Uterus (tissue), 4 donors: ENCODE measurements around the gene KIF3B. TPM values are rescaled to one million over a fixed set of nuclear protein-coding genes. Genes with fewer than 3 reads are reported as not detected.

Experiments used
- DNase-seq, 2 donors: peaks; one replicate each; pipeline ENCODE4 v3.0.0-alpha.2; 2019 to 2020
- H3K27ac ChIP-seq, 2 donors: fragments of 200-600 bp; sonication (generic); 1 replicate in 1 of 2; 2 replicates in 1 of 2; pipeline ENCODE4 v1.5.1; 2016 to 2018
- H3K27me3 ChIP-seq, 2 donors: fragments of 200-600 bp; sonication (generic); one replicate each; pipeline ENCODE4 v1.5.1; 2018 to 2019; ENCODE audit warnings: control low read depth in 1 of 2
- H3K36me3 ChIP-seq, 2 donors: fragments of 200-600 bp; sonication (generic); one replicate each; pipeline ENCODE4 v1.5.1; 2019; ENCODE audit warnings: control low read depth in 1 of 2
- H3K4me1 ChIP-seq, 2 donors: fragments of 200-600 bp; sonication (generic); one replicate each; pipeline ENCODE4 v1.5.1; 2018 to 2019; ENCODE audit warnings: control low read depth in 1 of 2
- H3K4me3 ChIP-seq, 2 donors: fragments of 200-600 bp; sonication (generic); 1 replicate in 1 of 2; 2 replicates in 1 of 2; pipeline ENCODE4 v1.5.1; 2018 to 2019; ENCODE audit warnings: mild to moderate bottlenecking in 1 of 2
- H3K9me3 ChIP-seq, 2 donors: fragments of 200-600 bp; sonication (generic); one replicate each; pipeline ENCODE4 v1.5.1; 2019; ENCODE audit warnings: control low read depth in 1 of 2
- CTCF ChIP-seq, 4 experiments: fragments of 200-600 bp in 2 of 4; fragments of 450-650 bp in 2 of 4; sonication (generic) in 2 of 4; IDR thresholded peaks; one replicate each; pipeline ENCODE4 v1.5.1; 2016 to 2019; ENCODE audit warnings: antibody characterized with exemption in 4 of 4, mild to moderate bottlenecking in 2 of 4, moderate library complexity in 1 of 4
- POLR2A ChIP-seq, 2 donors: fragments of 450-650 bp; IDR thresholded peaks; one replicate each; pipeline ENCODE4 v1.6.1; 2016; ENCODE audit warnings: antibody characterized with exemption in 2 of 2, mild to moderate bottlenecking in 1 of 2, moderate library complexity in 1 of 2
- intact Hi-C: fragments of 100-400 bp; cut with DNase I; formaldehyde crosslinking; loops from one replicate; pipeline ENCODE4 v1.15.1; 2023; ENCODE audit warnings: low total_unique reads
- total RNA-seq, 4 donors: library from RNA; depleted of rRNA in 3 of 4; stranded (reverse); fragments of >200 nt in 3 of 4; gene quantifications; one replicate each; pipeline versions ENCODE4 v1.1.0 to v1.2.4, GENCODE V29; 2014 to 2023
- donor health status: DM: yes; HTN: yes; CAD: no.

Gene KIF3B
- total RNA-seq, 4 donors from 2014 or later: 3.2 to 34.2 (median 16.7) TPM

GRCh38 chr20:32304131-32304746 is 26.8 kb downstream of the KIF3B start:
- Histone ChIP-seq H3K36me3 (no peaks in the 10 kb centered on the region), H3K4me3 (no peak overlapping the region), H3K27me3 (no peaks in the 10 kb centered on the region), H3K4me1 (no peaks in the 10 kb centered on the region), H3K9me3 (no peaks in the 10 kb centered on the region), H3K27ac (no peak overlapping the region)
- no peak for DNase-seq
- TF ChIP-seq CTCF (IDR thresholded peaks at IDR 0.05): no peak
- no peak for TF ChIP-seq POLR2A (IDR thresholded peaks at IDR 0.05)
- intact Hi-C loops: no loop called here

GRCh38 chr20:32312718-32313424 is 35.4 kb downstream of the KIF3B start:
- Histone ChIP-seq H3K27me3 (no peaks in the 10 kb centered on the region), H3K36me3 (no peaks in the 10 kb centered on the region), H3K27ac (no peak overlapping the region), H3K4me3 (no peak overlapping the region), H3K4me1 (no peaks in the 10 kb centered on the region), H3K9me3 (no peaks in the 10 kb centered on the region)
- TF ChIP-seq POLR2A (IDR thresholded peaks at IDR 0.05) (no peak), CTCF (IDR thresholded peaks at IDR 0.05) (no peak)
- intact Hi-C loops: no loop called here
- DNase-seq: no peak

- Histone ChIP-seq H3K36me3 (no peaks in the 10 kb centered on the region), H3K27ac (no peak overlapping the region), H3K4me3 (no peak overlapping the region), H3K9me3 (no peaks in the 10 kb centered on the region), H3K27me3 (no peaks in the 10 kb centered on the region), H3K4me1 (no peaks in the 10 kb centered on the region)
- intact Hi-C loops: no loop called here
- no peak for TF ChIP-seq POLR2A (IDR thresholded peaks at IDR 0.05)
- TF ChIP-seq CTCF (IDR thresholded peaks at IDR 0.05): no peak
- no peak for DNase-seq
These were observed 37.3 kb downstream of the KIF3B start for GRCh38 chr20:32314768-32315167.

- Histone ChIP-seq H3K4me1 (no peaks in the 10 kb centered on the region), H3K36me3 (no peaks in the 10 kb centered on the region), H3K27ac (no peak overlapping the region), H3K9me3 (no peaks in the 10 kb centered on the region), H3K4me3 (no peak overlapping the region), H3K27me3 (no peaks in the 10 kb centered on the region)
- intact Hi-C loops: no loop called here
- DNase-seq: no peak
- TF ChIP-seq POLR2A (IDR thresholded peaks at IDR 0.05) (no peak), CTCF (IDR thresholded peaks at IDR 0.05) (no peak)
These were observed 37.9 kb downstream of the KIF3B start for GRCh38 chr20:32315399-32315798.

DNA sequence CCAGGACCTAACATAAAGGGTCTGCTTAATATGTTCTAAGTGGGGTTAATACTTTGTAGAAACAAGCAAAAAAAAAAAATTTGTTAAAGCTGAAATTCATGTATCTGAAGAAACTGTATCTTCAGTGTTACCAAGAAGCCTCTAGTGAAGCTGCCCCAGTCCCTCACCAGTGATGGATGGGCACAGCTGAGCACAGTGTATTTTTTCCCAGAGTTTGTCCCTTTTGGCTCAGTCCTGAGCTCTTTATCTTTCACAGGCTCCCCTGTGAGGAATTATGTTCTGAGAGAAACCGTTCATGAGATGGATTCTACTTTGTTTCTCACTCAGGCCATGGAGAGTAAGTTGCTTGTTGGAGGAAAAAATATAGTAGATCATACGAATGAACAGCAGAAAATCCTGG is 38.4 kb downstream of the KIF3B start:
- H3K27ac ChIP-seq: no peak overlapping the region
- no peaks in the 10 kb centered on the region for H3K27me3 ChIP-seq
- intact Hi-C loops: no loop called here
- no peaks in the 10 kb centered on the region for H3K9me3 ChIP-seq
- no peak overlapping the region for H3K4me3 ChIP-seq
- no peaks in the 10 kb centered on the region for H3K4me1 ChIP-seq
- DNase-seq: no peak
- H3K36me3 ChIP-seq: no peaks in the 10 kb centered on the region
- TF ChIP-seq CTCF (IDR thresholded peaks at IDR 0.05) (no peak), POLR2A (IDR thresholded peaks at IDR 0.05) (no peak)
